Measurements from ENCODE around the gene SLC6A5.

- TF ChIP-seq CTCF (IDR thresholded peaks at IDR 0.05) (no peak), POLR2A (IDR thresholded peaks at IDR 0.05) (no peak), POLR2AphosphoS5 (IDR thresholded peaks at IDR 0.05) (no peak)
Measured at GRCh38 chr11:20623252-20623651, 23.8 kb downstream of the SLC6A5 start.

Measured in prostate gland (tissue), 2 donors.